Lung (tissue), 12 donors: Measurements from ENCODE around the gene FCMR. TPM values are rescaled to one million over a fixed set of nuclear protein-coding genes. Genes with fewer than 3 reads are reported as not detected.

Experiments
- ATAC-seq: fragments of 200-7000 bp; cut with Tn5 transposase; one replicate; pipeline ENCODE4 v1.9.1; 2020; ENCODE audit warnings: moderate number of reproducible peaks; ENCODE audit not compliant: insufficient read depth, low FRiP score
- DNase-seq, 3 donors: peaks; one replicate each; pipeline ENCODE4 v3.0.0-alpha.2; 2013 to 2017
- H3K27ac ChIP-seq, 2 donors: one replicate each; pipeline ENCODE4 v1.5.1; 2013; ENCODE audit warnings: mild to moderate bottlenecking in 2 of 2, moderate library complexity in 2 of 2, control low read depth in 1 of 2, inconsistent platforms in 1 of 2, low read depth in 1 of 2, low read length in 1 of 2
- H3K27me3 ChIP-seq, 3 donors: one replicate each; pipeline ENCODE4 v1.5.1; 2013; ENCODE audit warnings: low read length in 2 of 3; ENCODE audit not compliant: control insufficient read depth in 3 of 3, insufficient read depth in 3 of 3
- H3K36me3 ChIP-seq, 4 donors: one replicate each; pipeline ENCODE4 v1.5.1; 2013; ENCODE audit warnings: low read length in 4 of 4, mild to moderate bottlenecking in 1 of 4, moderate library complexity in 1 of 4; ENCODE audit not compliant: control insufficient read depth in 4 of 4, insufficient read depth in 4 of 4
- H3K4me1 ChIP-seq, 5 donors: one replicate each; pipeline ENCODE4 v1.5.1; 2013; ENCODE audit warnings: low read length in 5 of 5, mild to moderate bottlenecking in 2 of 5, moderate library complexity in 1 of 5; ENCODE audit not compliant: control insufficient read depth in 5 of 5, insufficient read depth in 5 of 5
- H3K4me3 ChIP-seq: one replicate; pipeline ENCODE4 v1.5.1; 2013; ENCODE audit warnings: mild to moderate bottlenecking, control low read depth, moderate library complexity
- H3K9ac ChIP-seq, 2 donors: one replicate each; pipeline ENCODE4 v1.5.1; 2013; ENCODE audit warnings: low read length in 2 of 2, control low read depth in 1 of 2; ENCODE audit not compliant: insufficient read depth in 1 of 2
- H3K9me3 ChIP-seq, 4 donors: one replicate each; pipeline ENCODE4 v1.5.1; 2013; ENCODE audit warnings: low read length in 3 of 4, mild to moderate bottlenecking in 1 of 4, moderate library complexity in 1 of 4; ENCODE audit not compliant: control insufficient read depth in 4 of 4, insufficient read depth in 3 of 4
- CTCF ChIP-seq: IDR thresholded peaks from 2 replicates; pipeline ENCODE4 v1.5.1; 2012; ENCODE audit warnings: mild to moderate bottlenecking; ENCODE audit errors: control extremely low read depth, extremely low read depth
- WGBS, 2 donors: extraction: QIAGEN DNeasy Blood & Tissue Kit; methylation state at CpG; one replicate each; pipeline ENCODE4 v1.1.7; 2013; 5-methylcytosine and 5-hydroxymethylcytosine counted together
- polyA plus RNA-seq, 2 donors: library from polyadenylated mRNA; stranded (reverse); fragments of 200-250 nt; gene quantifications; one replicate each; pipeline ENCODE4 v1.2.1, GENCODE V29; 2013
- total RNA-seq, 2 donors: library from RNA; depleted of rRNA in 1 of 2; stranded (reverse); fragments of >200 nt in 1 of 2; gene quantifications; one replicate each; pipeline ENCODE4 v1.2.1, GENCODE V29; 2014 to 2021
- donor health status: control.
- donor health status: control.
- donor health status: Bipolar disorder and iron deficiency.
- donor health status: healthy.
- donor health status: DM: yes; HTN: yes; CAD: no.

The FCMR gene
- total and polyA plus RNA-seq, 4 donors = 3.6 to 13.3 (median 9.5) TPM

- Histone ChIP-seq H3K27ac (no peak overlapping the region), H3K27me3 (peaks cover 0 to 2% (median 0%) of the 10 kb centered on the region in 3 donors), H3K9me3 (no peaks in the 10 kb centered on the region), H3K4me3 (no peak overlapping the region), H3K36me3 (no peaks in the 10 kb centered on the region), H3K4me1 (peaks cover 0 to 15% (median 5%) of the 10 kb centered on the region in 5 donors), H3K9ac (no peak overlapping the region)
- no peak for ATAC-seq
- 90 to 92% methylated on average over 13 of the region's 13 CpGs for WGBS, 2 donors
- no peak for DNase-seq
- TF ChIP-seq CTCF = no peak
These were observed 22.8 kb downstream of the FCMR start for GRCh38 chr1:206898915-206899431.

GRCh38 chr1:206898089-206898914 lies 23.4 kb downstream of the FCMR start:
- Histone ChIP-seq H3K4me1 (peaks cover 0 to 15% (median 5%) of the 10 kb centered on the region in 5 donors), H3K9ac (no peak overlapping the region), H3K4me3 (no peak overlapping the region), H3K27me3 (peaks cover 0 to 2% (median 0%) of the 10 kb centered on the region in 3 donors), H3K9me3 (no peaks in the 10 kb centered on the region), H3K27ac (no peak overlapping the region), H3K36me3 (no peaks in the 10 kb centered on the region)
- TF ChIP-seq CTCF = no peak
- ATAC-seq (peak; percentile 43), DNase-seq (no peak)
- WGBS, 2 donors = 77 to 91% methylated on average over 11 of the region's 11 CpGs

- no peak within 1 kb of the TSS for H3K9ac ChIP-seq
- H3K36me3 ChIP-seq = no peaks in the 10 kb centered on the region
- peak within 1 kb of the TSS in 1 of 2 donors; percentile 64 for H3K27ac ChIP-seq
- no peaks in the 10 kb centered on the region for H3K9me3 ChIP-seq
- TF ChIP-seq CTCF = no peak
- peaks cover 0 to 2% (median 0%) of the 10 kb centered on the region in 3 donors for H3K27me3 ChIP-seq
- ATAC-seq (no peak), DNase-seq (no peak)
- WGBS, 2 donors = 82 to 91% methylated on average over 4 of the region's 4 CpGs
- H3K4me3 ChIP-seq = no peak within 1 kb of the TSS
- peaks cover 0 to 15% (median 5%) of the 10 kb centered on the region in 5 donors for H3K4me1 ChIP-seq
These were observed 24.6 kb downstream of the FCMR start, which contains the start of gene IL24 for GRCh38 chr1:206897175-206897574. TSS of gene IL24 (plus strand) at chr1:206897443. CDS start at chr1:206897833, 390 bp downstream.
